GM12865 (cell line): ENCODE measurements around the gene PLCXD3.

Experiments used
- DNase-seq: peaks from one replicate; pipeline ENCODE4 v3.0.0; 2010; ENCODE audit warnings: low read depth
- H3K4me3 ChIP-seq: 2 replicates; pipeline ENCODE4 v1.5.1; 2011; ENCODE audit warnings: mild to moderate bottlenecking, low read depth, low read length, control low read depth
- CTCF ChIP-seq: IDR thresholded peaks from 2 replicates; pipeline ENCODE4 v1.5.1; 2011; ENCODE audit warnings: low read length, control low read depth, low read depth, inconsistent platforms; ENCODE audit not compliant: insufficient read depth; ENCODE audit errors: missing control alignments

The PLCXD3 gene

GRCh38 chr5:41532485-41532884, 22.1 kb upstream of the PLCXD3 start:
- TF ChIP-seq CTCF, result no peak
- DNase-seq, result no peak
- no peak overlapping the region for H3K4me3 ChIP-seq

GRCh38 chr5:41527201-41527779, 16.9 kb upstream of the PLCXD3 start:
- no peak for DNase-seq
- no peak for TF ChIP-seq CTCF
- H3K4me3 ChIP-seq, result no peak overlapping the region

- no peak overlapping the region for H3K4me3 ChIP-seq
- TF ChIP-seq CTCF, result no peak
- DNase-seq, result no peak
Observed at GRCh38 chr5:41526699-41527098, 16.3 kb upstream of the PLCXD3 start.

- peak; percentile 24 for DNase-seq
- peak; percentile 40 for TF ChIP-seq CTCF
- H3K4me3 ChIP-seq, result no peak overlapping the region
Observed at GRCh38 chr5:41524174-41524573, 13.8 kb upstream of the PLCXD3 start.

- TF ChIP-seq CTCF, result no peak
Observed at GRCh38 chr5:41522193-41522786, 11.9 kb upstream of the PLCXD3 start.

GRCh38 chr5:41519801-41520200, 9.4 kb upstream of the PLCXD3 start:
- no peak for TF ChIP-seq CTCF
- DNase-seq, result no peak
- H3K4me3 ChIP-seq, result no peak overlapping the region

More at GRCh38 chr5:41522193-41522786, 11.9 kb upstream of the PLCXD3 start:
- DNase-seq, result no peak
- H3K4me3 ChIP-seq, result no peak overlapping the region

- no peak for DNase-seq
- no peak overlapping the region for H3K4me3 ChIP-seq
- no peak for TF ChIP-seq CTCF
Observed at GRCh38 chr5:41517909-41518308, 7.5 kb upstream of the PLCXD3 start.
